ENCODE results near the gene AK1. TPM values are rescaled to one million over a fixed set of nuclear protein-coding genes. Genes with fewer than 3 reads are reported as not detected.

The AK1 gene
- total and polyA plus RNA-seq, 2 of the 13 experiments (the other 11 are each of a cell fraction or from before 2014, with no cell fraction given) = 19.1 to 32.8 TPM

DNA sequence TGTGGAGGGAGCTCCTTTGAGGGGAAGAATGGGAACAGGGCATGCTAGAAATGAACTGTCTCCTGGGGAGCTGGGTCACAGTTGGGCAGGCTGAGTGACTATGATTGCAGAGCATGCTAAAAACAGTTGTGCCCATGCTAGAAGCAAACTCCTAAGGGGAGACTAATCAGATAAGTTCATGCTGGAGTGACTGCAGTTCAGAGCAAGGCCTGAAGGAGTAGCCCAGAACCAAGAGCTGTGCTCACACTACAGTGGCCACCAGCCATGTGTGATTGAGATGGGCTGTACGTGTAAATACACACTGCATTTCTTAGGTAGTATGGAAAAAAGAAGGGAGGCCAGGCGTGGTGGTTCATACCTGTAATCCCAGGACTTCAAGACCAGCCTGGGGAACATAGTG lies 10.3 kb upstream of the AK1 start:
- FAIRE-seq = peak; percentile 26
- H3K9ac ChIP-seq (ENCODE audit: insufficient read depth, low read depth, low read length) = no peak overlapping the region
- H3K27ac ChIP-seq (ENCODE audit: extremely low read length, insufficient read depth, low read length) = no peak overlapping the region
- POLR2A ChIA-PET = interaction anchor here (0.6 to 0.8 kb wide), 2 partner anchors 29 to 675 kb away, joined by 3 to 4 read pairs; partner anchors contain the start of gene ST6GALNAC4
- H3K79me2 ChIP-seq (ENCODE audit: insufficient read depth, low read length) = no peaks in the 10 kb centered on the region
- no peaks in the 10 kb centered on the region for H4K20me1 ChIP-seq (ENCODE audit: insufficient read depth, low read length)
- H2AFZ ChIP-seq (ENCODE audit: low read length) = no peak overlapping the region
- no peaks in the 10 kb centered on the region for H3K4me1 ChIP-seq (ENCODE audit: insufficient read depth, low read length)
- TF ChIP-seq HNRNPLL (IDR thresholded peaks at IDR 0.05; ENCODE audit: low read depth, low read length, poor library complexity, severe bottlenecking) (no peak), HOXA7 (CRISPR knock-in tag; IDR thresholded peaks at IDR 0.05) (no peak), STAT5B (CRISPR knock-in tag; IDR thresholded peaks at IDR 0.05) (no peak), KDM1A (CRISPR knock-in tag; IDR thresholded peaks at IDR 0.05) (no peak), ZFP41 (CRISPR knock-in tag; IDR thresholded peaks at IDR 0.05; ENCODE audit: borderline replicate concordance) (no peak), SMC3 (IDR thresholded peaks at IDR 0.05; ENCODE audit: low read length) (peak; percentile 6; the same call in 1 of the 2 replicates), RAD21 (CRISPR knock-in tag; IDR thresholded peaks at IDR 0.05) (0 out of 2 replicates have a peak, but pooled peaks have one; percentile 31), ZFP1 (CRISPR knock-in tag; IDR thresholded peaks at IDR 0.05) (no peak), RARA (CRISPR knock-in tag; IDR thresholded peaks at IDR 0.05) (no peak)
- TF ChIP-seq, protein P1, sequence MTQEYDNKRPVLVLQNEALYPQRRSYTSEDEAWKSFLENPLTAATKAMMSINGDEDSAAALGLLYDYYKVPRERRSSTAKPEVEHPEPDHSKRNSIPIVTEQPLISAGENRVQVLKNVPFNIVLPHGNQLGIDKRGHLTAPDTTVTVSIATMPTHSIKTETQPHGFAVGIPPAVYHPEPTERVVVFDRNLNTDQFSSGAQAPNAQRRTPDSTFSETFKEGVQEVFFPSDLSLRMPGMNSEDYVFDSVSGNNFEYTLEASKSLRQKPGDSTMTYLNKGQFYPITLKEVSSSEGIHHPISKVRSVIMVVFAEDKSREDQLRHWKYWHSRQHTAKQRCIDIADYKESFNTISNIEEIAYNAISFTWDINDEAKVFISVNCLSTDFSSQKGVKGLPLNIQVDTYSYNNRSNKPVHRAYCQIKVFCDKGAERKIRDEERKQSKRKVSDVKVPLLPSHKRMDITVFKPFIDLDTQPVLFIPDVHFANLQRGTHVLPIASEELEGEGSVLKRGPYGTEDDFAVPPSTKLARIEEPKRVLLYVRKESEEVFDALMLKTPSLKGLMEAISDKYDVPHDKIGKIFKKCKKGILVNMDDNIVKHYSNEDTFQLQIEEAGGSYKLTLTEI (CRISPR knock-in tag; conservative IDR thresholded peaks at IDR 0.05) = no peak
- TF ChIP-seq, protein P2, sequence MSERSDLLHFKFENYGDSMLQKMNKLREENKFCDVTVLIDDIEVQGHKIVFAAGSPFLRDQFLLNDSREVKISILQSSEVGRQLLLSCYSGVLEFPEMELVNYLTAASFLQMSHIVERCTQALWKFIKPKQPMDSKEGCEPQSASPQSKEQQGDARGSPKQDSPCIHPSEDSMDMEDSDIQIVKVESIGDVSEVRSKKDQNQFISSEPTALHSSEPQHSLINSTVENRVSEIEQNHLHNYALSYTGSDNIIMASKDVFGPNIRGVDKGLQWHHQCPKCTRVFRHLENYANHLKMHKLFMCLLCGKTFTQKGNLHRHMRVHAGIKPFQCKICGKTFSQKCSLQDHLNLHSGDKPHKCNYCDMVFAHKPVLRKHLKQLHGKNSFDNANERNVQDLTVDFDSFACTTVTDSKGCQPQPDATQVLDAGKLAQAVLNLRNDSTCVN (CRISPR knock-in tag; IDR thresholded peaks at IDR 0.05; ENCODE audit: borderline replicate concordance) = no peak
- BruUV-seq (replicated peaks) = no TSS peak
- 100% methylated on average over 2 of the region's 2 CpGs for WGBS (ENCODE audit: low lambda C conversion rate)
- in situ Hi-C loops (cut with HindIII; ENCODE audit: extremely low pct_ligation_motif_present, low pct_unique_long_range_greater_than_20kb) (no loop called here), intact Hi-C loops (cut with micrococcal nuclease; ENCODE audit: unreplicated experiment) (no loop called here)
- no peak overlapping the region for H3K4me3 ChIP-seq (replicated peaks in 1 of 3; ENCODE audit: insufficient read depth in 1 of 3, low read depth in 2 of 3, low read length in 3 of 3)
- peaks cover 14 to 40% of the 10 kb centered on the region in 2 experiments; a peak in 4 of 5 replicates for H3K36me3 ChIP-seq (replicated peaks in 1 of 2; ENCODE audit: control insufficient read depth in 1 of 2, insufficient read depth in 2 of 2, low read length in 2 of 2)
- H3K4me2 ChIP-seq (ENCODE audit: low read depth, low read length) = no peak overlapping the region
- H3K9me3 ChIP-seq (ENCODE audit: low read length) = peaks cover 4% of the 10 kb centered on the region
- DNase-seq (ENCODE audit: low spot score) = peak; percentile 27
- H3K27me3 ChIP-seq (ENCODE audit: control insufficient read depth in 1 of 2, insufficient read depth in 2 of 2, low read length in 2 of 2) = no peaks in the 10 kb centered on the region
- CTCF ChIA-PET (ENCODE audit: low intra/inter-chr PET ratio, low total read pairs) = no interaction called here
- ATAC-seq = peak; percentile 80

All from HepG2 (cell line).